GM12865 (cell line): ENCODE measurements around the gene FSHB.
A peak's percentile ranks its signal among the peaks of the same experiment; 100 is the strongest.

Source experiments
- DNase-seq: peaks from one replicate; pipeline ENCODE4 v3.0.0; 2010; ENCODE audit warnings: low read depth
- H3K4me3 ChIP-seq: 2 replicates; pipeline ENCODE4 v1.5.1; 2011; ENCODE audit warnings: mild to moderate bottlenecking, low read depth, low read length, control low read depth
- TF ChIP-seq, protein P1 (sequence below): IDR thresholded peaks from 2 replicates; pipeline ENCODE4 v1.5.1; 2011; ENCODE audit warnings: low read length, control low read depth, low read depth, inconsistent platforms; ENCODE audit not compliant: insufficient read depth; ENCODE audit errors: missing control alignments

FSHB gene

DNA sequence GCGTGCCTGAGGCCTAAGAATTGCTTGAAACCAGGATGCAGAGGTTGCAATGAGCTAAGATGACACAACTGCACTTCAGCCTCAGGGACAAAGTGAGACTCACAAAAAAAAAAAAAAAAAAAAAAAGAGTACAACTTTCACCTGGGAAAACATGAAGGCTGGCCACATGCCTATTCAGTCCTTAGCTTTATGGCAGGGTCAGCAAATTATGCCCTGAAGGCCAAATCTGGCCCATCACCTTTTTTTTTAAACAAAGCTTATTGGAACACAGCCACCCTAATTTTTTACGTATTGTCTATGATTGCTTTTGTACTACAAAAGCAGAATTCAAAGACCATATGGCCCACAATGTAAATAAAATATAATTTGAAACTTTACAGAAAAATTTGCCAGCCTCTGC lies 8.2 kb downstream of the FSHB start:
- H3K4me3 ChIP-seq = no peak overlapping the region
- TF ChIP-seq, protein P1, sequence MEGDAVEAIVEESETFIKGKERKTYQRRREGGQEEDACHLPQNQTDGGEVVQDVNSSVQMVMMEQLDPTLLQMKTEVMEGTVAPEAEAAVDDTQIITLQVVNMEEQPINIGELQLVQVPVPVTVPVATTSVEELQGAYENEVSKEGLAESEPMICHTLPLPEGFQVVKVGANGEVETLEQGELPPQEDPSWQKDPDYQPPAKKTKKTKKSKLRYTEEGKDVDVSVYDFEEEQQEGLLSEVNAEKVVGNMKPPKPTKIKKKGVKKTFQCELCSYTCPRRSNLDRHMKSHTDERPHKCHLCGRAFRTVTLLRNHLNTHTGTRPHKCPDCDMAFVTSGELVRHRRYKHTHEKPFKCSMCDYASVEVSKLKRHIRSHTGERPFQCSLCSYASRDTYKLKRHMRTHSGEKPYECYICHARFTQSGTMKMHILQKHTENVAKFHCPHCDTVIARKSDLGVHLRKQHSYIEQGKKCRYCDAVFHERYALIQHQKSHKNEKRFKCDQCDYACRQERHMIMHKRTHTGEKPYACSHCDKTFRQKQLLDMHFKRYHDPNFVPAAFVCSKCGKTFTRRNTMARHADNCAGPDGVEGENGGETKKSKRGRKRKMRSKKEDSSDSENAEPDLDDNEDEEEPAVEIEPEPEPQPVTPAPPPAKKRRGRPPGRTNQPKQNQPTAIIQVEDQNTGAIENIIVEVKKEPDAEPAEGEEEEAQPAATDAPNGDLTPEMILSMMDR = no peak
- no peak for DNase-seq

DNA sequence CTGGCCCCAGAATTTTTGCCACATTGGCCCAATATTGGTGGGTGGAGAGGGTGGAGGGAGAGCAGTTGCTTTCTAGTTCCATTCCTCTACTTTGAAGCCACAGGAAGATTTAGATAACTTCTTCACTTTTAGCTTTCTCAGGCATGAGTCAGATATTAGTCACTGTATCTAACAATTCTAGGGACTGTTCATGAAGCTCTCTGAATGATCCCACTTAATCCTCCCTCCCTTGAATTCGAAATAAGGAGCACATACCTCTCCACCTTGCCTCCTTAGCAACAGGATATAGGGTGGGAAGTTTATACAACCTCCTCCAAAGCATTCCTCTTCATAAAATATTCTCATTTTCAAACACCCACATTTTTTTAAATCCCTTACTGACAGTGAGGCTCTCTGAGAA lies 13.5 kb downstream of the FSHB start:
- H3K4me3 ChIP-seq = no peak overlapping the region
- TF ChIP-seq, protein P1 = no peak
- DNase-seq = no peak

DNA sequence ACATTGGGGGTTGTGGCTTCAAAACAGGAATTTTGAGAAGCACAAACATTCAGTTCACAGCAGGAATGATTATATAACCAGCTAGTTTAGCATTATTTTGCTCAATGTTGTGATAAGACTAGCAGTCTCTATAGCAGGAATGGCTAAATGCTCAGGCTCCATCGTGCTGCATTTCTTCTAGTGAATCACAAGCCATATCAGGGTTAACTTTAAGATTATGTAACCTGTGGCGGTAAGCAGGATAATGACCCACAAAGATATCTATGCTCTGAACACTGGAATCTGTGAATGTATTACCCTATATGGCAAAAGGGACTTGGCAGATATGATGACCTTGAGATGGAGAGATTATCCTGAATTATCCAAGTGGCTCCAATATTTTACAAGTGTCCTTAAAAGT lies 14.8 kb downstream of the FSHB start:
- no peak for DNase-seq
- no peak overlapping the region for H3K4me3 ChIP-seq
- TF ChIP-seq, protein P1 = no peak

DNA sequence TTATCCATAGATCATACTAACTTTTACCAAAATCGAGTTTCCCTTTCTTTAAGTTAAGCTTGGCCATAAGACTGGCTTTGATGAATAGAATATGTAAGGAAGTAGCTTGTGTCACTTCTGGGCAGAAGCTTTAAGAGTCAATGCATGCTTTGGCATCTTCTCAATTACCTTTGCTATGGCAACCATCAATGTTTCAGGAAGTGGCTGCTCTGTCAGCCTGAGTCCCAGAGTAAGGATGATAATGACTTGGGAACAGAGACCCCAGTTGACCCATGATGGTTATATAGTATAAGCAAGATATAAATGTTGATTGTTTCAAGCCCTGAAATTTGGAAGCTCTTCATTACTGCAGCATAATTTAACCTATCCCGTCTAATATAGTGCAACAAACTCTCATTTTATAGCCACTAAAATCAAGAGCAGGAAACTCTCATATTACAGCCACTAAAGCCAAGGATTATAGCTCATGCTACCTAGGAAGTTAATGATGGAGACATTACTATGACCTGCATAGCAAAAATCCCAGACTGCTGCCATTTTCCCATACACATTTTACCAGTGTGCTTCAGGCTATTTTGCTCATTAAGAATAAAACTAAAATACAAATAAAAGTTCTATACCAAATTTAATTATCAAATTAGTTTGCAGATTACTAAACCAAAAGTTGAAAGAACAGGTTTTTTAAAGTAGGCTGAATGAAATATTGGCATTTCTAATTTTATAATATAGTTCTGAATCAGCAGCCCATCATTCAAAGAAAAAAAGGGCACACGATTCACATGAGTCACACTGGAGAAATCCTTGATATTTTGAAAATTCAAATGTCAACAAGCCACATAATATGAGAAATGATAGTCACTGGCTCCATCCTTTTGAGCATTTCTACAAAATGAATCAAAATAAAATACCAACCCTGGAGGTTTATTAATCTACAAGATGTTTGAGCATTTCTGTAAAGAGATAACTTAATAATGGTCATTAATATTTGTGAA lies 23.8 kb downstream of the FSHB start:
- H3K4me3 ChIP-seq = no peak overlapping the region
- DNase-seq = peak; percentile 10
- TF ChIP-seq, protein P1 = no peak

DNA sequence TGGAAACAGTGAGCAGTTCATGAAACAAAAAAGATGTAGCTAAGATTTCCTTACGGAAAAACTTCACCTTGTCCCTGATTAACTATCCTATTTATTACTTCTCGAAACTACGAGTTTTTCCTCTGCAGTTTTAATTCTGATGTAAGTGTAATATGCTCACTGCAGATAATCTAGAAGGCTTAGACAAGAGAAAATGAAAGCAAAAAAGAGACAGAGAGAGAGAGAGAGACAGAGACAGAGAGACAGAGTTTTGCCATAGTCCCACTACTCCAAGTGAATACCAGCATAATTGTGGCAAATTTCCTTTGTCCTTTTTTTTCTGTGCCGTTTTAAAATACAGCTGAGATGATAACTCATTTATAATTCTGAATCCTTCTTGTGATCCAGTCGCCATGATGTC lies 24.8 kb downstream of the FSHB start:
- peak overlapping the region; percentile 21 for H3K4me3 ChIP-seq
- TF ChIP-seq, protein P1 = no peak
- no peak for DNase-seq

DNA sequence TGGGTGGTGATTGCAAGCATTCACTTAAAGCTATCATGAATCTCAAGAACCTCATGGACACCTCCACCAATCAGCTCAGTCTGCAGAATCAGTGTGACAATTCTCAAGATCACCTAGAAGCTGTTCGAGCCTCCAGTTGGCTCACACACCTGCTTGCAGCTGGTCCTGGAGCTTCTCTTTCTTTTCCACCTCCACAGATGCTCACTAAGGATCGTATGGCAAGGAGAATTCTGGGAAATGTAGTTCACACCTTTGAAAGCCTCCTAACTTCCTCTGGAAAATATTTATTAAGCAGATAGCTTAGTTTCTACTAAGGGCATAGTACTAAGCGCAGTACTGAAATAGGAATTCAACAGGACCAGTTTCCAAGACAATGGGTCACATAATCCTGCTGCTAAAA lies 26.2 kb downstream of the FSHB start:
- no peak overlapping the region for H3K4me3 ChIP-seq
- TF ChIP-seq, protein P1 = no peak
- no peak for DNase-seq

DNA sequence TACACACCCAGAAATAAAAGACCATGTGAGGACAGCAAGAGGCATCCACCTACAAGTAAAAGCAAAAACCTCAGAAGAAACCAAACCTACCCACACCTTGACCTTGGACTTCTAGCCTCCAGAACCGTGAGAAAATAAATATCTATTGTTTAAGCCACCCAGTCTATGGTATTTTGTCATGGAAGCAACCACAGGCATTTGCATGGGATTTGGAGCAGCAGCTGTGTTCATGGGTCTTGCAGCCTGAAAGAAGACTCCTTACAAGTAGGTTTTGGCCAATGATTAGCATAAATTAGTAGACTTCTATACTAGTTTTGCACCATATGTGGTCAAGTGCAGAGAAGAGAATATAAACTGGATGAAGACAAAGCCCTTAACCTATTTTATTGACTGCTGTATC lies 27.9 kb downstream of the FSHB start:
- no peak overlapping the region for H3K4me3 ChIP-seq
- TF ChIP-seq, protein P1 = no peak
- no peak for DNase-seq
